ENCODE measurements around the gene OSBPL5.

The OSBPL5 gene

GRCh38 chr11:3200388-3201111 lies 35.4 kb upstream of the OSBPL5 start:
- Histone ChIP-seq H3K4me3 (ENCODE audit: low read depth, low read length) (no peak overlapping the region), H3K36me3 (ENCODE audit: control insufficient read depth in 2 of 2, insufficient read depth in 1 of 2, low read length in 2 of 2) (no peaks in the 10 kb centered on the region), H3K27ac (ENCODE audit: extremely low read depth, low read depth, low read length) (no peak overlapping the region), H3K4me1 (ENCODE audit: control insufficient read depth, insufficient read depth, low read length) (no peaks in the 10 kb centered on the region), H3K9me3 (ENCODE audit: control insufficient read depth, insufficient read depth, low read depth, low read length) (no peaks in the 10 kb centered on the region)
- ChIA-PET POLR2A (no interaction called here), CTCF (no interaction called here)
- TF ChIP-seq ZNF433 (tag by site-specific recombination; IDR thresholded peaks at IDR 0.05; ENCODE audit: low read depth): no peak
- no peak for TF ChIP-seq ZBTB17 (tag by site-specific recombination; IDR thresholded peaks at IDR 0.05)
- no peak for TF ChIP-seq ZNF366 (tag by site-specific recombination; conservative IDR thresholded peaks at IDR 0.05)
- TF ChIP-seq ZBTB7A (tag by site-specific recombination; IDR thresholded peaks at IDR 0.05; ENCODE audit: low read depth): no peak
- no peak for TF ChIP-seq ZNF664 (tag by site-specific recombination; IDR thresholded peaks at IDR 0.05)

GRCh38 chr11:3199537-3200295 lies 34.6 kb upstream of the OSBPL5 start:
- Histone ChIP-seq H3K36me3 (ENCODE audit: control insufficient read depth in 2 of 2, insufficient read depth in 1 of 2, low read length in 2 of 2) (no peaks in the 10 kb centered on the region), H3K4me3 (ENCODE audit: low read depth, low read length) (no peak overlapping the region), H3K9me3 (ENCODE audit: control insufficient read depth, insufficient read depth, low read depth, low read length) (no peaks in the 10 kb centered on the region), H3K4me1 (ENCODE audit: control insufficient read depth, insufficient read depth, low read length) (no peaks in the 10 kb centered on the region), H3K27ac (ENCODE audit: extremely low read depth, low read depth, low read length) (no peak overlapping the region)
- TF ChIP-seq PRDM2 (tag by site-specific recombination; IDR thresholded peaks at IDR 0.05; ENCODE audit: borderline replicate concordance): no peak
- 0 out of 2 replicates have a peak, but pooled peaks have one; percentile 15 for TF ChIP-seq ZBTB17 (tag by site-specific recombination; IDR thresholded peaks at IDR 0.05)
- TF ChIP-seq ZNF19 (tag by site-specific recombination; IDR thresholded peaks at IDR 0.05; ENCODE audit: low read depth): no peak
- POLR2A ChIA-PET: no interaction called here
- CTCF ChIA-PET: no interaction called here

- Histone ChIP-seq H3K9me3 (ENCODE audit: control insufficient read depth, insufficient read depth, low read depth, low read length) (no peaks in the 10 kb centered on the region), H3K4me1 (ENCODE audit: control insufficient read depth, insufficient read depth, low read length) (no peaks in the 10 kb centered on the region), H3K4me3 (ENCODE audit: low read depth, low read length) (no peak overlapping the region), H3K27ac (ENCODE audit: extremely low read depth, low read depth, low read length) (no peak overlapping the region), H3K36me3 (ENCODE audit: control insufficient read depth in 2 of 2, insufficient read depth in 1 of 2, low read length in 2 of 2) (no peaks in the 10 kb centered on the region)
- ChIA-PET POLR2A (no interaction called here), CTCF (interaction anchor here (1.2 kb wide), 1 partner anchor 9 kb away, joined by 3 read pairs; no protein-coding TSS in a partner anchor)
- TF ChIP-seq CTCF (tag by site-specific recombination; IDR thresholded peaks at IDR 0.05) (no peak), ZNF843 (tag by site-specific recombination; IDR thresholded peaks at IDR 0.05) (no peak), ZNF426 (tag by site-specific recombination; IDR thresholded peaks at IDR 0.05) (no peak), HIC1 (tag by site-specific recombination; IDR thresholded peaks at IDR 0.05) (no peak), ZNF473 (tag by site-specific recombination; IDR thresholded peaks at IDR 0.05) (no peak), ZNF292 (tag by site-specific recombination; IDR thresholded peaks at IDR 0.05; ENCODE audit: borderline replicate concordance, low read depth) (no peak), ZNF404 (tag by site-specific recombination; IDR thresholded peaks at IDR 0.05) (no peak), ZNF544 (tag by site-specific recombination; IDR thresholded peaks at IDR 0.05) (no peak), OSR2 (tag by site-specific recombination; IDR thresholded peaks at IDR 0.05) (no peak), ZNF488 (tag by site-specific recombination; IDR thresholded peaks at IDR 0.05) (no peak), GLI2 (tag by site-specific recombination; IDR thresholded peaks at IDR 0.05; ENCODE audit: borderline replicate concordance, low read depth) (no peak), BCL11B (tag by site-specific recombination; IDR thresholded peaks at IDR 0.05; ENCODE audit: low read depth) (no peak)
These were observed 33.7 kb upstream of the OSBPL5 start for GRCh38 chr11:3198815-3199214.

All from HEK293 (cell line).